M059J (cell line): ENCODE data around the gene ADAM8. TPM values are rescaled to one million over a fixed set of nuclear protein-coding genes. Genes with fewer than 3 reads are reported as not detected.
A peak's percentile ranks its signal among the peaks of the same experiment; 100 is the strongest.
"Not testable (repeated sequence)": the region's sequence is repeated elsewhere in the genome, so short reads cannot be mapped to it uniquely, and the experiment has no call there.

ENCODE experiments used
- DNase-seq: peaks from one replicate; pipeline ENCODE4 v3.0.0-alpha.2; 2012; ENCODE audit warnings: low read depth
- total RNA-seq: library from RNA; depleted of rRNA; stranded (reverse); fragments of >200 nt; shearing (Covaris generic); gene quantifications from 2 replicates; pipeline ENCODE4 v1.2.3, GENCODE V29; 2014; rRNA removed

Gene ADAM8
- 0.02 and 1.3 TPM in 2 replicates for total RNA-seq

- no peak for DNase-seq
These were observed at the start of gene ADAM8 for GRCh38 chr10:133276435-133277201. TSS of gene ADAM8 (minus strand) at chr10:133276868. CDS start at chr10:133276817, 51 bp downstream.

- no peak for DNase-seq
These were observed 49.5 kb upstream of the ADAM8 start for GRCh38 chr10:133326223-133326551.

- no peak for DNase-seq
These were observed 49.0 kb upstream of the ADAM8 start for GRCh38 chr10:133325440-133326222.

GRCh38 chr10:133324857-133325260 lies 48.2 kb upstream of the ADAM8 start:
- no peak for DNase-seq

GRCh38 chr10:133324198-133324792 lies 47.6 kb upstream of the ADAM8 start:
- peak; percentile 32 for DNase-seq

GRCh38 chr10:133322064-133322709 lies 45.5 kb upstream of the ADAM8 start:
- DNase-seq, result not testable (repeated sequence)

GRCh38 chr10:133320852-133321422 lies 44.3 kb upstream of the ADAM8 start:
- not testable (repeated sequence) for DNase-seq

GRCh38 chr10:133318494-133319127 lies 41.9 kb upstream of the ADAM8 start:
- DNase-seq, result peak; percentile 50

GRCh38 chr10:133316732-133317131 lies 40.1 kb upstream of the ADAM8 start:
- no peak for DNase-seq

GRCh38 chr10:133316266-133316665 lies 39.6 kb upstream of the ADAM8 start:
- DNase-seq, result no peak

GRCh38 chr10:133315847-133316246 lies 39.2 kb upstream of the ADAM8 start:
- no peak for DNase-seq

- DNase-seq, result no peak
These were observed 38.2 kb upstream of the ADAM8 start for GRCh38 chr10:133314911-133315310.

- DNase-seq, result no peak
These were observed 36.5 kb upstream of the ADAM8 start for GRCh38 chr10:133313192-133313591.

- no peak for DNase-seq
These were observed 36.1 kb upstream of the ADAM8 start for GRCh38 chr10:133312769-133313145.

- DNase-seq, result no peak
These were observed 35.5 kb upstream of the ADAM8 start for GRCh38 chr10:133312016-133312768.

GRCh38 chr10:133311570-133311969 lies 34.9 kb upstream of the ADAM8 start:
- no peak for DNase-seq

- no peak for DNase-seq
These were observed 34.1 kb upstream of the ADAM8 start for GRCh38 chr10:133310789-133311188.

- no peak for DNase-seq
These were observed 33.7 kb upstream of the ADAM8 start for GRCh38 chr10:133310399-133310755.

GRCh38 chr10:133309720-133310398 lies 33.2 kb upstream of the ADAM8 start:
- DNase-seq, result no peak

- DNase-seq, result peak; percentile 72
These were observed 32.5 kb upstream of the ADAM8 start for GRCh38 chr10:133309100-133309719.
